ENCODE results near the gene MED12L.
A peak's percentile ranks its signal among the peaks of the same experiment; 100 is the strongest.

Gene MED12L

GRCh38 chr3:151086484-151087456 is 1.3 kb downstream of the MED12L start:
- peak; percentile 26 for DNase-seq

- no peak for DNase-seq
These were observed 2.2 kb downstream of the MED12L start for GRCh38 chr3:151087648-151088047.

GRCh38 chr3:151091685-151092345 is 6.4 kb downstream of the MED12L start:
- DNase-seq: no peak

- DNase-seq: no peak
These were observed 7.7 kb downstream of the MED12L start for GRCh38 chr3:151093148-151093547.

- no peak for DNase-seq
These were observed 8.4 kb downstream of the MED12L start for GRCh38 chr3:151093905-151094304.

- no peak for DNase-seq
These were observed 11.3 kb downstream of the MED12L start for GRCh38 chr3:151096716-151097115.

GRCh38 chr3:151100076-151100475 is 14.6 kb downstream of the MED12L start:
- no peak for DNase-seq

- DNase-seq: no peak
These were observed 16.0 kb downstream of the MED12L start for GRCh38 chr3:151101270-151101969.

GRCh38 chr3:151106311-151106710 is 20.8 kb downstream of the MED12L start:
- DNase-seq: no peak

GRCh38 chr3:151107177-151107576 is 21.7 kb downstream of the MED12L start:
- no peak for DNase-seq

- no peak for DNase-seq
These were observed 22.2 kb downstream of the MED12L start for GRCh38 chr3:151107701-151108100.

- DNase-seq: no peak
These were observed 23.9 kb downstream of the MED12L start for GRCh38 chr3:151109286-151109800.

- DNase-seq: no peak
These were observed 27.3 kb downstream of the MED12L start for GRCh38 chr3:151112731-151113130.

GRCh38 chr3:151113343-151113742 is 27.9 kb downstream of the MED12L start:
- DNase-seq: no peak

- DNase-seq: no peak
These were observed 31.6 kb downstream of the MED12L start for GRCh38 chr3:151117047-151117446.

GRCh38 chr3:151119188-151119587 is 33.7 kb downstream of the MED12L start:
- DNase-seq: no peak

GRCh38 chr3:151120409-151120808 is 34.9 kb downstream of the MED12L start:
- no peak for DNase-seq

GRCh38 chr3:151121016-151121415 is 35.6 kb downstream of the MED12L start:
- no peak for DNase-seq

GRCh38 chr3:151123827-151124226 is 38.4 kb downstream of the MED12L start:
- DNase-seq: no peak

GRCh38 chr3:151124476-151124875 is 39.0 kb downstream of the MED12L start:
- no peak for DNase-seq

GRCh38 chr3:151130428-151130827 is 45.0 kb downstream of the MED12L start:
- no peak for DNase-seq

- DNase-seq: no peak
These were observed 47.7 kb downstream of the MED12L start for GRCh38 chr3:151133175-151133574.

GRCh38 chr3:151133917-151134450 is 48.5 kb downstream of the MED12L start:
- no peak for DNase-seq
